ENCODE results near the gene PRKCZ. TPM values are rescaled to one million over a fixed set of nuclear protein-coding genes. Genes with fewer than 3 reads are reported as not detected.
A peak's percentile ranks its signal among the peaks of the same experiment; 100 is the strongest.

The PRKCZ gene
- total RNA-seq, 1 donor from 2014 or later: 7.8 TPM

DNA sequence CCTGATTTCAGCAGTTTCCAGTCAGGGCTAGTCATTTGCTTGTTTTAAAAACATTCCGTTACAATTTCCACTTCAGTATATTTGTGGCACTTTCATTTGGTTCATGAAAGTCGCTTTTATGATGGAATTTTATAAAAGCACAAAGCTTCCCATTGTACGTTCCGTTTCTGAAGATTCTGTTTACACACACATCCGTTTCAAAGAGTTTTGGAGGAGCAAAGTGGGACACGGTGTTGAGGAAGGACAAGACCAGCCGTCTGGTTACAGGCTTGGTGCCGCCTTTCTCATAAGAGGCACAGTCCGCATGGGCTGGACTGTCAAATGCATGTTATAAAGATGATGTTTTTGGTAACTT, 84.0 kb downstream of the PRKCZ start:
- no peak overlapping the region for H3K4me3 Mint-ChIP-seq (ENCODE audit: unreplicated experiment)

DNA sequence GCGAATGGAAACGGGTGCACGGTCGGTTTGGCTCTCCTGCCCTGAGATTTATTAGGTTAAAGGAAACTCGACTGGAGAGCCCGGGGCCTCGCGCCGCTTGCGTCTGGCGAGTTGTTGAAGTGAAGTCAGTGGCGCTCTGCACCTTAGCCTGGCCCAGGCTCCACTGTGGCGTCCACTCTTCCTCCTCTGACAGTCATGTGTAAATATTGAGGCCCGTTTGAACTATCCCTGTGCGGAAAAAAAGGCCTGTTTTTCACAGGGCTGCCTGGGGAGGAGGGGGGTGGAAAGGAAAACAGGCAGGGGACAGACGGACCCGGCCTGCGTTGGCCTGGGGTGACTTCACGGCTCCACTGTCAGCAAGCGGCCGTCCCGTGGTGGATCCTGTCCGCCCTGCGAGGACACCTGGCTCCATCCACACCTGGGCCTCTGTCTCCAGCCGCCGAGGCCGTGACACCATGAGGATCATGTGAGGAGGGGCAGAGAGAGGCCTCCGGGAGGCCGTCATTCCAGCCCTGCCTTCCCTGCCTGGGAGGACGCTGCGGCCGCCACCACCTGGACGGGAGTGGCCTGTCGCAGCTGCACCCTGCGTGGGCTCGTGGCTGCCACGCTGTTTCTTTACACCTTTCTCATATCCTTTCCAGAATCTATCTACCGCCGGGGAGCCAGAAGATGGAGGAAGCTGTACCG, 84.6 kb downstream of the PRKCZ start:
- Mint-ChIP-seq H3K27me3 (ENCODE audit: low read depth) (no peaks in the 10 kb centered on the region), H3K4me1 (ENCODE audit: low read depth) (peaks cover 29% of the 10 kb centered on the region), H3K36me3 (ENCODE audit: low read depth) (no peaks in the 10 kb centered on the region), H3K9me3 (ENCODE audit: low read depth) (no peaks in the 10 kb centered on the region), H3K27ac (ENCODE audit: unreplicated experiment) (peak overlapping the region; percentile 89), H3K4me3 (ENCODE audit: unreplicated experiment) (peak overlapping the region; percentile 28)
- TF ChIP-seq, protein P1, sequence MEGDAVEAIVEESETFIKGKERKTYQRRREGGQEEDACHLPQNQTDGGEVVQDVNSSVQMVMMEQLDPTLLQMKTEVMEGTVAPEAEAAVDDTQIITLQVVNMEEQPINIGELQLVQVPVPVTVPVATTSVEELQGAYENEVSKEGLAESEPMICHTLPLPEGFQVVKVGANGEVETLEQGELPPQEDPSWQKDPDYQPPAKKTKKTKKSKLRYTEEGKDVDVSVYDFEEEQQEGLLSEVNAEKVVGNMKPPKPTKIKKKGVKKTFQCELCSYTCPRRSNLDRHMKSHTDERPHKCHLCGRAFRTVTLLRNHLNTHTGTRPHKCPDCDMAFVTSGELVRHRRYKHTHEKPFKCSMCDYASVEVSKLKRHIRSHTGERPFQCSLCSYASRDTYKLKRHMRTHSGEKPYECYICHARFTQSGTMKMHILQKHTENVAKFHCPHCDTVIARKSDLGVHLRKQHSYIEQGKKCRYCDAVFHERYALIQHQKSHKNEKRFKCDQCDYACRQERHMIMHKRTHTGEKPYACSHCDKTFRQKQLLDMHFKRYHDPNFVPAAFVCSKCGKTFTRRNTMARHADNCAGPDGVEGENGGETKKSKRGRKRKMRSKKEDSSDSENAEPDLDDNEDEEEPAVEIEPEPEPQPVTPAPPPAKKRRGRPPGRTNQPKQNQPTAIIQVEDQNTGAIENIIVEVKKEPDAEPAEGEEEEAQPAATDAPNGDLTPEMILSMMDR (IDR thresholded peaks at IDR 0.05): no peak
- DNase-seq (ENCODE audit: low spot score): peak; percentile 86

More for the DNA sequence above, 84.0 kb downstream of the PRKCZ start:
- H3K27me3 Mint-ChIP-seq (ENCODE audit: low read depth): no peaks in the 10 kb centered on the region
- H3K4me1 Mint-ChIP-seq (ENCODE audit: low read depth): peaks cover 27% of the 10 kb centered on the region
- H3K27ac Mint-ChIP-seq (ENCODE audit: unreplicated experiment): peak overlapping the region; percentile 89
- DNase-seq (ENCODE audit: low spot score): no peak
- TF ChIP-seq, protein P1 (IDR thresholded peaks at IDR 0.05): no peak
- H3K36me3 Mint-ChIP-seq (ENCODE audit: low read depth): no peaks in the 10 kb centered on the region
- no peaks in the 10 kb centered on the region for H3K9me3 Mint-ChIP-seq (ENCODE audit: low read depth)

DNA sequence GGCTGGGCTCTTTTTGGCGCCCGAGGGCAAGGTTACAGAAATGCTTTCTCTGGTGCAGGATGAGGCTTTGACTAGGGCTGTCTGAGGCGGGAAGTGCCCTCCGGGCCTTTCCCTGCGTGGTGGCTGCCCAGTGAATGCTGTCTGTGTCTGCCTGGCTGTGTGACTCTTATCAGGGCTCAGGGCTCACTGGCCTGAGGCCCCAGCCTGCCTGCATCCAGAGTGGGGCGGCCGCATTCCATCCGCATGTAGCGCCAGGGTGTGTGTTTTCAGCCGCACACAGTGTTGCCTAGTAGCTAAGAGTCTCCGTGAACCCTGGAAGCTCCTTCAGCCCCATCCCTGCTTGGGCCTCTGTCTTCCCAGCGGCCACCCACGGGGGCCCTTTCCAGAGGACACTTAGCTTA, 85.2 kb downstream of the PRKCZ start:
- TF ChIP-seq, protein P1 (IDR thresholded peaks at IDR 0.05): peak; percentile 50
- no peaks in the 10 kb centered on the region for H3K27me3 Mint-ChIP-seq (ENCODE audit: low read depth)
- peak overlapping the region; percentile 28 for H3K4me3 Mint-ChIP-seq (ENCODE audit: unreplicated experiment)
- DNase-seq (ENCODE audit: low spot score): peak; percentile 93
- H3K4me1 Mint-ChIP-seq (ENCODE audit: low read depth): peaks cover 35% of the 10 kb centered on the region
- H3K9me3 Mint-ChIP-seq (ENCODE audit: low read depth): no peaks in the 10 kb centered on the region
- no peaks in the 10 kb centered on the region for H3K36me3 Mint-ChIP-seq (ENCODE audit: low read depth)
- peak overlapping the region; percentile 89 for H3K27ac Mint-ChIP-seq (ENCODE audit: unreplicated experiment)

DNA sequence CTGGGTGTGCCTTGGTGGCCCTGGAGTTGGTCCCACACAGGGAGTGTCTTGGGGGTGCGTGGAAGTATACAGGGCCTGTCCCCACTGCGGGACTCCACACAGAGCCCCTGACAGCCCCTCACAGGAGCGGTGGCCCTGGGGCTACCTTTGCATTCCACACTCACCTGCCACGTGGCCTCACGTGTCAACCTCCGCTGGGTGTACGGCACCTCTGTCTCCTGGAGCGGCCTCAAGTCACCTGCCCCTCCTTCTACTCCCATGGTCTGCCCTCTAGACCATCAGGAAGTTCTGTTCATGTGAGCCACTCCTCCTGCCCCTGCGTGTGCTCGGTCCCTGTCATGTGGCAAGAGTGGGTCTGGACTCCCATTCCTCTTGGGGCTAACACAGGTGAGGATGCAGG, 85.7 kb downstream of the PRKCZ start:
- Mint-ChIP-seq H3K27ac (ENCODE audit: unreplicated experiment) (peak overlapping the region; percentile 89), H3K4me3 (ENCODE audit: unreplicated experiment) (no peak overlapping the region), H3K27me3 (ENCODE audit: low read depth) (no peaks in the 10 kb centered on the region), H3K36me3 (ENCODE audit: low read depth) (no peaks in the 10 kb centered on the region), H3K9me3 (ENCODE audit: low read depth) (no peaks in the 10 kb centered on the region), H3K4me1 (ENCODE audit: low read depth) (peaks cover 35% of the 10 kb centered on the region)
- TF ChIP-seq, protein P1 (IDR thresholded peaks at IDR 0.05): no peak
- peak; percentile 89 for DNase-seq (ENCODE audit: low spot score)

DNA sequence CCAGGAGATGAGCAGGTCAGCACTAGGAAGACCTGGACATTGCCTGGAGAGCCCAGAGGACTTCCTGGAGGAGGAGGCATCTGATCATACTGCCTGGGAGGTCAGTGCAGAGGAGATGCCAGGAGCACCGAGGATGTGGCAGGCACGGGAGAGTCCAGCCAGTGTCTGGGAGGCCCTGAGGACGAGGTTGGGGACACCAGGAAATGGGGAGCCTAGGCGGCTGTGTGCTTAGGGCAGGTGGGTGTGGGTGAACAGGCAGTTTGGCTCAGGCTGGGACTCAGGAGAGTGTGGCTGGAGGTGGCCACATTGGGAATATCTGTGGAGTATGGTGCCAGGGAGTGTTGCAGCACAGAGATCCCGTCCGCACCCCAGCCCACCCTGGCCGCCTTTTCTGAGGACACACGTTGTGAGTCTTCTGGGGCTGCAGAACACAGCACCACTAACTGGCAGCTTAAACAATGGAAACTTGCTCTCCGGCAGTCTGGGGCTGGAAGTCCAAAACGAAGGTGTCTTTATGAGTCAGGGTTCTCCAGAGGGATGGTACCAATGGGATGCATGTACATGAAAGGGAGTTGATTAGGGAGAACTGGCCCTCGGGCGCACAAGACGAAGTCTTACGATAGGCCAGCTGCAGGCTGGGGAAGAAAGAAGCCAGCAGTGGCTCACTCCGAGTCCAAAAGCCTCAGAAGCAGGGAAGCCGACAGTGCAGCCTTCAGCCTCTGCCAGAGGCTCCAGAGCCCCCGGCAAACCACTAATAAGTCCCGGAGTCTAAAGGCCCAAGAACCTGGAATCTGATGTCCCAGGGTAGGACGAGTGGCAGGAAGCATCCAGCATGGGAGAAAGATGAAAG, 86.4 kb downstream of the PRKCZ start:
- Mint-ChIP-seq H3K4me1 (ENCODE audit: low read depth) (peaks cover 35% of the 10 kb centered on the region), H3K36me3 (ENCODE audit: low read depth) (no peaks in the 10 kb centered on the region), H3K4me3 (ENCODE audit: unreplicated experiment) (no peak overlapping the region), H3K9me3 (ENCODE audit: low read depth) (no peaks in the 10 kb centered on the region), H3K27me3 (ENCODE audit: low read depth) (no peaks in the 10 kb centered on the region), H3K27ac (ENCODE audit: unreplicated experiment) (peak overlapping the region; percentile 0)
- TF ChIP-seq, protein P1 (IDR thresholded peaks at IDR 0.05): no peak
- DNase-seq (ENCODE audit: low spot score): peak; percentile 79

Data from chondrocyte (in vitro differentiated cells).